ENCODE results near the gene PHKB. TPM values are rescaled to one million over a fixed set of nuclear protein-coding genes. Genes with fewer than 3 reads are reported as not detected.

Gene PHKB
- total and polyA plus RNA-seq, 3 donors from 2014 or later, result 66.7 to 168 (median 136) TPM

DNA sequence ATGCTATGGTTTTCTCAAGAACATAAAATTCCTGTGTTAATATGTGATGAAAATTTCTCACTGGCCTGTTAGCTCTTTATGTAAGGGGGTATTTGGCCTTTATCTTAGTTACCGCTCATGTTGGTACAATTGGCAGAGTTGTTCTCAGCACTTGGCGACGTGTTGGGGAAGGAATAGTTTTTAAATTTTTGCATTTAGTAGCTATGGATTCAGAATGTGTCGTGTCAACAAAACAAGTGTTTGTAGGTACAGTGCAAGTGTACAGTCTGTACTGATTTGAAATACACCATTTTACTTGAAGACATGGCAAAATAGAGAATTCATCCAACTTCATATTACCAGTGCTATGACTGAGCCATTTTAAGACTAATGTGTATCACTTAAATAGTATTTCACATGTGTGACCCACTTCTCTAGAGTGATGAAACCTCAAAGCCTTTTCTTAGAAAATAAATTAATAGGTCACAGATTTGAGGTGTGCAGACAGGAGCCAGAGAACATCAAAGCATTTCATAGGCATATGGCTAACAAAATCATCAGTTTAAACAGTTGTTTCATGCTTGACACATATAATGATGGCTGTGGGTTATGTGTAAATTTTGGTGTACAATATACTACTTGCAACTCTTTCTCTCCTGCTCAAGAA is 150.8 kb downstream of the PHKB start:
- H3K4me3 ChIP-seq, result no peak overlapping the region
- intact Hi-C loops (cut with DNase I; ENCODE audit: low total_unique reads), result no loop called here
- WGBS, 2 donors, result 92 to 96% methylated on average over 4 of the region's 4 CpGs
- H3K36me3 ChIP-seq (ENCODE audit: low read depth, missing control alignments), result no peaks in the 10 kb centered on the region
- H3K27ac ChIP-seq, result no peak overlapping the region
- no peak for DNase-seq
- no peaks in the 10 kb centered on the region for H3K27me3 ChIP-seq
- TF ChIP-seq POLR2A (IDR thresholded peaks at IDR 0.05), result no peak
- TF ChIP-seq, protein P1, sequence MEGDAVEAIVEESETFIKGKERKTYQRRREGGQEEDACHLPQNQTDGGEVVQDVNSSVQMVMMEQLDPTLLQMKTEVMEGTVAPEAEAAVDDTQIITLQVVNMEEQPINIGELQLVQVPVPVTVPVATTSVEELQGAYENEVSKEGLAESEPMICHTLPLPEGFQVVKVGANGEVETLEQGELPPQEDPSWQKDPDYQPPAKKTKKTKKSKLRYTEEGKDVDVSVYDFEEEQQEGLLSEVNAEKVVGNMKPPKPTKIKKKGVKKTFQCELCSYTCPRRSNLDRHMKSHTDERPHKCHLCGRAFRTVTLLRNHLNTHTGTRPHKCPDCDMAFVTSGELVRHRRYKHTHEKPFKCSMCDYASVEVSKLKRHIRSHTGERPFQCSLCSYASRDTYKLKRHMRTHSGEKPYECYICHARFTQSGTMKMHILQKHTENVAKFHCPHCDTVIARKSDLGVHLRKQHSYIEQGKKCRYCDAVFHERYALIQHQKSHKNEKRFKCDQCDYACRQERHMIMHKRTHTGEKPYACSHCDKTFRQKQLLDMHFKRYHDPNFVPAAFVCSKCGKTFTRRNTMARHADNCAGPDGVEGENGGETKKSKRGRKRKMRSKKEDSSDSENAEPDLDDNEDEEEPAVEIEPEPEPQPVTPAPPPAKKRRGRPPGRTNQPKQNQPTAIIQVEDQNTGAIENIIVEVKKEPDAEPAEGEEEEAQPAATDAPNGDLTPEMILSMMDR (IDR thresholded peaks at IDR 0.05), result no peak
- H3K4me1 ChIP-seq, result no peaks in the 10 kb centered on the region
- no peaks in the 10 kb centered on the region for H3K9me3 ChIP-seq

DNA sequence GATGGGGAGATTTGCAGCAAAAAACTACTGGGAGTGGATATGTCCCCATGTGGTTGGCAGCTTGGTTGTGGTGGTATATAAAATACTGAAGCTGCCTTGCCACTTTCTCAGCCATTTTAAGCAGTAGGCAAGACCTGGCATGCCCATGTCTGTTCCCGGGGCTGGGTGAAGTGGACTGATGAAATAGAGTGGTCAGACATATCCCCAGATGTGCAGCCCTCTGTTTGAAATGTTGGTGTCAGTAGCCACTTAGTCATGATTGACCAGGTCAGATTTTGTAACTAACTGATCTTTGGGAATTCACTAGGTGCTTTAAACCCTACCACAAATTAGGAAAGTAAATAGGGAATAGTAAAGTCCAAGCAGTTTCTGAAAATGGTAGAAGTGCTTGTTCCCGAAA is 151.6 kb downstream of the PHKB start:
- no peaks in the 10 kb centered on the region for H3K9me3 ChIP-seq
- intact Hi-C loops (cut with DNase I; ENCODE audit: low total_unique reads), result no loop called here
- H3K27ac ChIP-seq, result no peak overlapping the region
- WGBS, 2 donors, result 96% methylated on average over 2 of the region's 2 CpGs
- no peak for TF ChIP-seq POLR2A (IDR thresholded peaks at IDR 0.05)
- TF ChIP-seq, protein P1 (IDR thresholded peaks at IDR 0.05), result no peak
- no peak for DNase-seq
- no peak overlapping the region for H3K4me3 ChIP-seq
- no peaks in the 10 kb centered on the region for H3K4me1 ChIP-seq
- H3K27me3 ChIP-seq, result no peaks in the 10 kb centered on the region
- no peaks in the 10 kb centered on the region for H3K36me3 ChIP-seq (ENCODE audit: low read depth, missing control alignments)

DNA sequence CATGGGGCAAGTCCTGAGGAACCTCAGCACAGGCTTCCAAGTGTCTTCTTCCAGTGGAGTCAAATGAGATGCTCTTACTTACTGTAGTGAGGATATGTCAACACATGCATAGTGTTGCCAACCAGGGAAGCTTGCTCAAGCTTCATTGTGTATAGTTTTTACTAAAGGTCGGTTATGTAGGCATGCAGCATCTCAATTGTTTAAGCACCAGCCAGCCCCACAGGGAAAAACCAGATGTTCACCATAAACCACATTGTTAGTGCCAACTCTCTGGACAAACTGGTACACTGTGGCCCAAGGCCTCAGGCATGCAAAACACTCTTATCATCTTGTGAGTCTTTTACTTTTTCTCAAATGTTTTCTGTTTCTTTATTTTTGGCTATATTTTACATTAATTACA is 152.1 kb downstream of the PHKB start:
- TF ChIP-seq POLR2A (IDR thresholded peaks at IDR 0.05), result no peak
- TF ChIP-seq, protein P1 (IDR thresholded peaks at IDR 0.05), result no peak
- Histone ChIP-seq H3K4me1 (no peaks in the 10 kb centered on the region), H3K27me3 (no peaks in the 10 kb centered on the region), H3K27ac (no peak overlapping the region), H3K36me3 (ENCODE audit: low read depth, missing control alignments) (no peaks in the 10 kb centered on the region), H3K4me3 (no peak overlapping the region), H3K9me3 (no peaks in the 10 kb centered on the region)
- intact Hi-C loops (cut with DNase I; ENCODE audit: low total_unique reads), result no loop called here
- WGBS, 2 donors, result 69 to 86% methylated on average over 1 of the region's 1 CpG
- DNase-seq, result no peak

DNA sequence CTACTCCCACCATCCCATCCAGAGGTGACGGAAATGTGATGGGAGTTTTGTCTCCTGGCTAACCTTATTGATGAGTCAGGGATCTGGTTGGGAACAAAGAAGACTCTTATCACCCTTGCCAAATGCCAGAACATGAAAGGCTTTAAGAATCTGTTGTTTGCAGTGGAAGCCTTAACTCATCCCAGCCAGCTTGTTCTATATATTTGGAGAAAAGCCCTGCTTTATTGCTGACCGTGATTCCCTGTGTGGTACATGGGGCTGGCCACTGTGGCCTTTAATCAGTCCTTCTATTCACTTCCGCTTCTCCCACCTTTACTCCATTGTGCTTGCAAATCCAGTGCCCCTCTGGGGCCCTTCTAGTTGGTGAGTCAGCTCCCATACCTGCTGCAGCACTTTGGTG is 156.6 kb downstream of the PHKB start:
- TF ChIP-seq POLR2A (IDR thresholded peaks at IDR 0.05), result no peak
- TF ChIP-seq, protein P1 (IDR thresholded peaks at IDR 0.05), result no peak
- H3K9me3 ChIP-seq, result no peaks in the 10 kb centered on the region
- 72 to 80% methylated on average over 3 of the region's 3 CpGs for WGBS, 2 donors
- H3K36me3 ChIP-seq (ENCODE audit: low read depth, missing control alignments), result no peaks in the 10 kb centered on the region
- DNase-seq, result no peak
- H3K4me3 ChIP-seq, result no peak overlapping the region
- H3K4me1 ChIP-seq, result no peaks in the 10 kb centered on the region
- intact Hi-C loops (cut with DNase I; ENCODE audit: low total_unique reads), result no loop called here
- H3K27me3 ChIP-seq, result no peaks in the 10 kb centered on the region
- H3K27ac ChIP-seq, result no peak overlapping the region
